ENCODE data around the gene MGAT4B. TPM values are rescaled to one million over a fixed set of nuclear protein-coding genes. Genes with fewer than 3 reads are reported as not detected.

MGAT4B gene
- total and polyA plus RNA-seq, 2 of the 13 experiments (the other 11 are each of a cell fraction or from before 2014, with no cell fraction given), result 93.5 to 130 TPM

DNA sequence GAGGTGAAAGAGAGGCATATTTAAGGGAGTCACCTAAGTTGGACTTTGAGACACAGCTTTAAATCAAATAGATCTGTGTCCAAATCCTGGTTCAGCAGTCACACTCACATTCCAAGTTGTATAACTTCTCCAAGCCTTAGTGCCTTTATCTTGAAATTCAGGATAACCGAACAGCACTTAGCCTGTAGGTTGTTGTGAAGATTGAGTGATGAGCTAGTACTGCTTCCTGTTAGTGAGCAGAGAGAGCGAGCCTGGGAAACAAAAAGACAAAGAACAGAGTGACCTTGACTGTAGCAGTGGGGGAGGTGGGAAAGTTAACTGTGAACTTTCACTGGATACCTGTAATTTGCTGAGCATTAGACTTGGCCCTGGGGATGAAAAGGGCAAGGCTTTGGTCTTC is 51.6 kb downstream of the MGAT4B start (continued):
- TF ChIP-seq, protein P1, sequence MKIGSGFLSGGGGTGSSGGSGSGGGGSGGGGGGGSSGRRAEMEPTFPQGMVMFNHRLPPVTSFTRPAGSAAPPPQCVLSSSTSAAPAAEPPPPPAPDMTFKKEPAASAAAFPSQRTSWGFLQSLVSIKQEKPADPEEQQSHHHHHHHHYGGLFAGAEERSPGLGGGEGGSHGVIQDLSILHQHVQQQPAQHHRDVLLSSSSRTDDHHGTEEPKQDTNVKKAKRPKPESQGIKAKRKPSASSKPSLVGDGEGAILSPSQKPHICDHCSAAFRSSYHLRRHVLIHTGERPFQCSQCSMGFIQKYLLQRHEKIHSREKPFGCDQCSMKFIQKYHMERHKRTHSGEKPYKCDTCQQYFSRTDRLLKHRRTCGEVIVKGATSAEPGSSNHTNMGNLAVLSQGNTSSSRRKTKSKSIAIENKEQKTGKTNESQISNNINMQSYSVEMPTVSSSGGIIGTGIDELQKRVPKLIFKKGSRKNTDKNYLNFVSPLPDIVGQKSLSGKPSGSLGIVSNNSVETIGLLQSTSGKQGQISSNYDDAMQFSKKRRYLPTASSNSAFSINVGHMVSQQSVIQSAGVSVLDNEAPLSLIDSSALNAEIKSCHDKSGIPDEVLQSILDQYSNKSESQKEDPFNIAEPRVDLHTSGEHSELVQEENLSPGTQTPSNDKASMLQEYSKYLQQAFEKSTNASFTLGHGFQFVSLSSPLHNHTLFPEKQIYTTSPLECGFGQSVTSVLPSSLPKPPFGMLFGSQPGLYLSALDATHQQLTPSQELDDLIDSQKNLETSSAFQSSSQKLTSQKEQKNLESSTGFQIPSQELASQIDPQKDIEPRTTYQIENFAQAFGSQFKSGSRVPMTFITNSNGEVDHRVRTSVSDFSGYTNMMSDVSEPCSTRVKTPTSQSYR (CRISPR knock-in tag; IDR thresholded peaks at IDR 0.05; ENCODE audit: borderline replicate concordance), result peak; percentile 97
- TF ChIP-seq ZNF878 (CRISPR knock-in tag; IDR thresholded peaks at IDR 0.05) (no peak), POGZ (CRISPR knock-in tag; IDR thresholded peaks at IDR 0.05) (no peak), KMT2A (CRISPR knock-in tag; IDR thresholded peaks at IDR 0.05) (peak; percentile 24; the same call in 1 of the 2 replicates), ZNF232 (CRISPR knock-in tag; IDR thresholded peaks at IDR 0.05; ENCODE audit: borderline replicate concordance) (no peak), BCL6 (CRISPR knock-in tag; IDR thresholded peaks at IDR 0.05) (peak; percentile 33; the same call in 1 of the 2 replicates), ZNF333 (CRISPR knock-in tag; IDR thresholded peaks at IDR 0.05; ENCODE audit: borderline replicate concordance) (no peak), ZSCAN31 (CRISPR knock-in tag; IDR thresholded peaks at IDR 0.05; ENCODE audit: low read depth) (0 out of 2 replicates have a peak, but pooled peaks have one; percentile 28), ARNT2 (CRISPR knock-in tag; IDR thresholded peaks at IDR 0.05; ENCODE audit: low read depth) (0 out of 2 replicates have a peak, but pooled peaks have one; percentile 19), TEAD3 (CRISPR knock-in tag; optimal IDR thresholded peaks at IDR 0.05; ENCODE audit: borderline replicate concordance) (peak; percentile 82), ZNF652 (CRISPR knock-in tag; IDR thresholded peaks at IDR 0.05; ENCODE audit: borderline replicate concordance, low read depth) (peak; percentile 50; the same call in 1 of the 2 replicates), NFIC (IDR thresholded peaks at IDR 0.05; ENCODE audit: low read length) (0 out of 2 replicates have a peak, but pooled peaks have one; percentile 39), GFI1 (CRISPR knock-in tag; IDR thresholded peaks at IDR 0.05; ENCODE audit: borderline replicate concordance) (0 out of 2 replicates have a peak, but pooled peaks have one; percentile 41), ZNF207 (IDR thresholded peaks at IDR 0.05; ENCODE audit: borderline replicate concordance) (no peak), SP5 (CRISPR knock-in tag; IDR thresholded peaks at IDR 0.05; ENCODE audit: borderline replicate concordance, low read depth) (0 out of 2 replicates have a peak, but pooled peaks have one; percentile 16), RARA (CRISPR knock-in tag; IDR thresholded peaks at IDR 0.05) (peak; percentile 71), NCOR1 (IDR thresholded peaks at IDR 0.05; ENCODE audit: borderline replicate concordance, low read length) (peak; percentile 71), ESRRA (CRISPR knock-in tag; IDR thresholded peaks at IDR 0.05; ENCODE audit: low read depth) (peak; percentile 80), MED1 (CRISPR knock-in tag; IDR thresholded peaks at IDR 0.05) (no peak; the same call in 1 of the 2 replicates), ZNF143 (CRISPR knock-in tag; IDR thresholded peaks at IDR 0.05) (no peak), NR2C2 (CRISPR knock-in tag; IDR thresholded peaks at IDR 0.05; ENCODE audit: borderline replicate concordance) (peak; percentile 29; the same call in 1 of the 2 replicates)
- TF ChIP-seq, protein P2, sequence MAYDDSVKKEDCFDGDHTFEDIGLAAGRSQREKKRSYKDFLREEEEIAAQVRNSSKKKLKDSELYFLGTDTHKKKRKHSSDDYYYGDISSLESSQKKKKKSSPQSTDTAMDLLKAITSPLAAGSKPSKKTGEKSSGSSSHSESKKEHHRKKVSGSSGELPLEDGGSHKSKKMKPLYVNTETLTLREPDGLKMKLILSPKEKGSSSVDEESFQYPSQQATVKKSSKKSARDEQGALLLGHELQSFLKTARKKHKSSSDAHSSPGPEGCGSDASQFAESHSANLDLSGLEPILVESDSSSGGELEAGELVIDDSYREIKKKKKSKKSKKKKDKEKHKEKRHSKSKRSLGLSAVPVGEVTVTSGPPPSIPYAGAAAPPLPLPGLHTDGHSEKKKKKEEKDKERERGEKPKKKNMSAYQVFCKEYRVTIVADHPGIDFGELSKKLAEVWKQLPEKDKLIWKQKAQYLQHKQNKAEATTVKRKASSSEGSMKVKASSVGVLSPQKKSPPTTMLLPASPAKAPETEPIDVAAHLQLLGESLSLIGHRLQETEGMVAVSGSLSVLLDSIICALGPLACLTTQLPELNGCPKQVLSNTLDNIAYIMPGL (CRISPR knock-in tag; IDR thresholded peaks at IDR 0.05; ENCODE audit: borderline replicate concordance in 1 of 2, low read depth in 1 of 2), result peak in 1 of 2 experiments; percentile 24; a peak in 1 of 4 replicates
- TF ChIP-seq, protein P3, sequence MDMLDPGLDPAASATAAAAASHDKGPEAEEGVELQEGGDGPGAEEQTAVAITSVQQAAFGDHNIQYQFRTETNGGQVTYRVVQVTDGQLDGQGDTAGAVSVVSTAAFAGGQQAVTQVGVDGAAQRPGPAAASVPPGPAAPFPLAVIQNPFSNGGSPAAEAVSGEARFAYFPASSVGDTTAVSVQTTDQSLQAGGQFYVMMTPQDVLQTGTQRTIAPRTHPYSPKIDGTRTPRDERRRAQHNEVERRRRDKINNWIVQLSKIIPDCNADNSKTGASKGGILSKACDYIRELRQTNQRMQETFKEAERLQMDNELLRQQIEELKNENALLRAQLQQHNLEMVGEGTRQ (IDR thresholded peaks at IDR 0.05; ENCODE audit: low read depth, low read length), result no peak
- TF ChIP-seq, protein P3 (CRISPR knock-in tag; IDR thresholded peaks at IDR 0.05; ENCODE audit: borderline replicate concordance), result no peak

Measured in HepG2 (cell line).